ENCODE data around the gene CTTNBP2NL.
"Not testable (repeated sequence)": the region's sequence is repeated elsewhere in the genome, so short reads cannot be mapped to it uniquely, and the experiment has no call there.

CTTNBP2NL gene

GRCh38 chr1:112386731-112387346 is 9.2 kb upstream of the CTTNBP2NL start:
- no peak for DNase-seq (ENCODE audit: extremely low read depth in 1 of 2, low read depth in 1 of 2)

GRCh38 chr1:112387807-112388206 is 8.2 kb upstream of the CTTNBP2NL start:
- DNase-seq (ENCODE audit: extremely low read depth in 1 of 2, low read depth in 1 of 2): no peak

- no peak for DNase-seq (ENCODE audit: extremely low read depth in 1 of 2, low read depth in 1 of 2)
These were observed 7.6 kb upstream of the CTTNBP2NL start for GRCh38 chr1:112388436-112388835.

DNA sequence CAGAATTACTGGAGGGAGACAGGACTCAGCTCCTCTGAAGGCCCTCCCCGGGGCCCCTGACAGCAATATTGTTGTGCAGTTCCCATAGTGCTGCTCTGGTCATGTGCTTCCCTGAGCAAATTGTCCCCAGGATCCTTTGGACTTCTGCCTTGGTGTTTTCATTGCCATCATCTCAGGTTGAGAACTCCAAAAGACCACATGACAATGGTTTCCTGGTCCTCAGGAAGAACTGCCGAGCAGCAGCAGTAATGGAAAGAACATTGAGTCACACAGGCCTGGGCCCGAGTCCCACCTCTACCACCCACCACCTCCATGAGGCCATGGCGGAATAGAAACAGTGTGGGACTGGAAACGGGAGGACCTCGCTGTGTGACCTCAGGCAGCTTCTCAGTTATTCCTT is 6.3 kb upstream of the CTTNBP2NL start:
- DNase-seq (ENCODE audit: extremely low read depth in 1 of 2, low read depth in 1 of 2): no peak

DNA sequence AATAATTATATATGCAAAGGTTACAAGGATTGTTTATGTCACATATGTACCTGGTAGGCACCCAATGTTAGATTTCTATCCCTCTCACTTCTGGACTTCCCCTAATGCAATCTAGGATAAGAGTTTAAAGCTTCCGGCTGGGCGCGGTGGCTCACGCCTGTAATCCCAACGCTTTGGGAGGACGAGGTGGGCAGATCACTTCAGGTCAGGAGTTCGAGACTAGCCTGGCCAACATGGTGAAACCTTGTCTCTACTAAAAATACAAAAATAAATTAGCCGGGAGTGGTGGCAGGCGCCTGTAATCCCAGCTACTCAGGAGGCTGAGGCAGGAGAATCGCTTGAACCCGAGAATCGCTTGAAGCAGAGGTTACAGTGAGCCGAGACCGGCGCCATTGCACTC is 5.7 kb upstream of the CTTNBP2NL start:
- DNase-seq (ENCODE audit: extremely low read depth in 1 of 2, low read depth in 1 of 2): not testable (repeated sequence)

DNA sequence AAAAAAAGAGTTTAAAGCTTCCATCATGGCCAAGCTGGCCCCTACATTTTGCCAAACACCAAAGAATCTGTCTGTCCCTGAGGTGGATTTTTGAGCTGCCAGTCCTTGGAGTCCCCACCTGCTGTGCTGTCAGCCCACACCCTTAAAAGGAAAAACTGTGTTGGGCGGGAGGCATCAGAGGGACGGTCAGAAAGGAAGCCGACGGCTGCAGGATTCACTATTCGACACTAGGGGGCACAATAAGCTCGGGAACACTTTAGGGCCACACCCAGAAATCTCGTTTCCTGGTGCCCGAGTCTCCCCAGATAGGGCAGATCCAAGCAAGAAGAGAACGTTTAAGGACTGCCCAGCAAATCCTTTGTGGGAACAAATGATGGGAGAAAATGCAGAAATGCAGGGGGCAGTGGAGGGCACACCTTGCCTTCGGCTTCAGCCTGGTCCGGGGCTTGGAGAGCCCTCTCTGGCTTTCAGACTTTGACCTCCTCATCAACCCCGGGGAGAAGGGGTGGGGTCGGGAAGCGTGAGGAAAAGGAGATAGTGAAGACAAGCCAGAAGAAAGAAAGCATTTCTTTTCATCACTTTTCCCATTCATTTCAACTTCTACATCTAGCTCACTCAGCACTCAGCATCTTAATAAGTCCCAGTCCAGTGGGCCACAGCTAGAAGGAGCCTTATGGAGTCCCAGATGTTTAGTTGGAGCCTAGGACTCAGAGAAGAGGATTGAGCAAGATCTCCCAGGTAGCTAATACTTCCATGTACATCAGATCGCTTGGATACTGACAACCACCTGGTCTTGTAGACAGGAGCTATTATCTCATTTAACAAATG is 5.0 kb upstream of the CTTNBP2NL start:
- DNase-seq (ENCODE audit: extremely low read depth in 1 of 2, low read depth in 1 of 2): peak; percentile 46 to 53

DNA sequence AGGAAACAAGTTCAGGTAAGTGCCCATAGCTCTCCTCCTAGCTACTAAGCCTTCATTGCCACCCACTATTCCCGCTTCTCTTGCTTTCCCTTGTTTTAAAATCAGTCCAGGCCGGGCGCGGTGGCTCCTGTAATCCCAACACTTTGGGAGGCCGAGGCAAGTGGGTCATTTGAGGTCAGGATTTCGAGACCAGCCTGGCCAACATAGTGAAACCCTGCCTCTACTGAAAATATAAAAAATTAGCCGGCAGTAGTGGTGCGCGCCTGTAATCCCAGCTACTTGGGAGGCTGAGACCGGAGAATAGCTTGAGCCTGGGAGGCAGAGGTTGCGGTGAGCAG is 4.4 kb upstream of the CTTNBP2NL start:
- DNase-seq (ENCODE audit: extremely low read depth in 1 of 2, low read depth in 1 of 2): no peak

GRCh38 chr1:112393631-112393974 is 2.4 kb upstream of the CTTNBP2NL start:
- no peak for DNase-seq (ENCODE audit: extremely low read depth in 1 of 2, low read depth in 1 of 2)

DNA sequence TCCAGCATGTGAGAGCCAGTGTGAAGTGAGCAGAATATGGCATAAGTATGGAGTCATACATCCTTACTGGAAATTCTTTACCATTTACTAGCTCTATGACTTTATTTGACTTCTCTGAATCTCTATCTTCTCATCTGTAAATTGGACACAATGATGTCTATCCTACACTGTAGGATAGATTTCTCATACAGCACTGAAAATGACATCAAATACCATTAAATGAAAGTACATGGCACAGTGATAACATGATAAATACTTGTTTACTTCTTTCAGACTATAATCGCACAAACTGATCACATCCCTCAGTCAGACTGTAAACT is 1.3 kb upstream of the CTTNBP2NL start:
- no peak for DNase-seq (ENCODE audit: extremely low read depth in 1 of 2, low read depth in 1 of 2)

DNA sequence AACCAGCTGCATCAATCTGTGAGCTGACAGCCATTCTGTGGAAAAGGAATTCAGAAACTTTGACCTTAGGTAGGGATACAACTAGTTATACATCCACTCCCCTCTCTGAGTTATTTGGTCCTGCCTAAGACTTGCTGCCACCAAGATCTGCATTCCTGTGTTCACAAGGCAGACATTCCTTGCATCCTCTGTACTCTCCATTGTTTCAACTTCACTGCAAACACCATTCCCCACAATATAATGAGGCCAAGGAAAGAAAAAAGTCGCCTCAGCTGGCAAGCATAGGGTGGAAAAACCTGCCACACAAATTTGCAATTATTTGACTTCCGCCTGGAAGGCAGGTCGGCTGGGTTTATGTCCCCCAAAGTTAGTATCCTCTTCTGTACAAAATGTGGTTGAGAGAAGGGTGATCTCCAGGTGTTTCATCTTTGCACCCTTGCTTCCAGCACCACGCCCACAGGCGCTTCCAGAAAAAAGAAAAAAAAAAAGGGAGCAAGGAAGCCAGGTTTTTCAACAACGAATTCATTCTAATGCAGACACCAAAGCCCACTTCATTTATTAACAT is 676 bp upstream of the CTTNBP2NL start:
- DNase-seq (ENCODE audit: extremely low read depth in 1 of 2, low read depth in 1 of 2): no peak

- DNase-seq (ENCODE audit: extremely low read depth in 1 of 2, low read depth in 1 of 2): no peak
These were observed 848 bp downstream of the CTTNBP2NL start for GRCh38 chr1:112396653-112397471.

- DNase-seq (ENCODE audit: extremely low read depth in 1 of 2, low read depth in 1 of 2): no peak
These were observed 1.8 kb downstream of the CTTNBP2NL start for GRCh38 chr1:112397841-112398240.

DNA sequence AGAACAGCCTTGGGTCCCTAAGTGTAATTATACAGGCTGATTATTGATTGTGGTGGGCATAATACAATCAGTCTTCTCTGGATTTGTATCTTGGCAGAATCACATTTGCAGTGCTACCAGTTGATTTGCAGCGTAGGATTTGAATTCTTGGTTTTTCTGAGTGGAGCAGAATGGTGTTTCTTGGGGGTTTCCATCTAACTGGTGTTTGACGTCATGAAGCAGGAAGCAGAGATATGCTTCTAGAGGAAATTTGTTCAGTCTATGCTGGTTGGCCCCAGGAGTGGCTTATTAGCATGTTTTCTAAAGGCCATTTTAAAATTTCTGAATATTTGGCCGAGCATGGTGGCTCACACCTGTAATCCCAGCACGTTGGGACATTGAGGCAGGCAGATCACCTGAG is 3.4 kb downstream of the CTTNBP2NL start:
- no peak for DNase-seq (ENCODE audit: extremely low read depth in 1 of 2, low read depth in 1 of 2)

- DNase-seq (ENCODE audit: extremely low read depth in 1 of 2, low read depth in 1 of 2): not testable (repeated sequence)
These were observed 4.7 kb downstream of the CTTNBP2NL start for GRCh38 chr1:112400706-112401105.

- DNase-seq (ENCODE audit: extremely low read depth in 1 of 2, low read depth in 1 of 2): no peak
These were observed 6.9 kb downstream of the CTTNBP2NL start for GRCh38 chr1:112402682-112403643.

- DNase-seq (ENCODE audit: extremely low read depth in 1 of 2, low read depth in 1 of 2): no peak
These were observed 10.8 kb downstream of the CTTNBP2NL start for GRCh38 chr1:112406771-112407170.

GRCh38 chr1:112409414-112409813 is 13.4 kb downstream of the CTTNBP2NL start:
- DNase-seq (ENCODE audit: extremely low read depth in 1 of 2, low read depth in 1 of 2): no peak

- DNase-seq (ENCODE audit: extremely low read depth in 1 of 2, low read depth in 1 of 2): no peak
These were observed 14.7 kb downstream of the CTTNBP2NL start for GRCh38 chr1:112410673-112411072.

DNA sequence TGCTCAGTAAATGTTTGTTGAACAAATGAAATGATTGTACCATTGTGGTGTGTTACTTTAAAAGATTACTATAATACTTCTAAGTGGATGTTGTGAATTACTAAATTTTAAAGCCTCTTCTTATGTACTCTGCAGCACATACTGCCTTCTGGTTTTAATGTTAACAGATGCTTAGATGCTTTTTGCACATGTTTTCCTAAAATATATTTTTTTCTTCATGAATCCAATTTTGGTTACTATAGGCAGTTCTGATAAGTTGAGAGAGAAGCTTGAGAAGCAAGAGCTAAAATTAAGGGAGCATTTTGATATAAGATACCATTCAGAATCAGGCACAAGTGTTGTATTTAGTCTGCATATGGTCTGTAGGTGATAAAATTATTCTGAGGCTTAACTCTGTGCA is 21.3 kb downstream of the CTTNBP2NL start:
- DNase-seq (ENCODE audit: extremely low read depth in 1 of 2, low read depth in 1 of 2): no peak

- no peak for DNase-seq (ENCODE audit: extremely low read depth in 1 of 2, low read depth in 1 of 2)
These were observed 22.3 kb downstream of the CTTNBP2NL start for GRCh38 chr1:112418099-112418892.
